ENCODE results near the gene GNAO1. TPM values are rescaled to one million over a fixed set of nuclear protein-coding genes. Genes with fewer than 3 reads are reported as not detected.

The GNAO1 gene
- total RNA-seq, 1 experiment from 2014 or later: not detected

DNA sequence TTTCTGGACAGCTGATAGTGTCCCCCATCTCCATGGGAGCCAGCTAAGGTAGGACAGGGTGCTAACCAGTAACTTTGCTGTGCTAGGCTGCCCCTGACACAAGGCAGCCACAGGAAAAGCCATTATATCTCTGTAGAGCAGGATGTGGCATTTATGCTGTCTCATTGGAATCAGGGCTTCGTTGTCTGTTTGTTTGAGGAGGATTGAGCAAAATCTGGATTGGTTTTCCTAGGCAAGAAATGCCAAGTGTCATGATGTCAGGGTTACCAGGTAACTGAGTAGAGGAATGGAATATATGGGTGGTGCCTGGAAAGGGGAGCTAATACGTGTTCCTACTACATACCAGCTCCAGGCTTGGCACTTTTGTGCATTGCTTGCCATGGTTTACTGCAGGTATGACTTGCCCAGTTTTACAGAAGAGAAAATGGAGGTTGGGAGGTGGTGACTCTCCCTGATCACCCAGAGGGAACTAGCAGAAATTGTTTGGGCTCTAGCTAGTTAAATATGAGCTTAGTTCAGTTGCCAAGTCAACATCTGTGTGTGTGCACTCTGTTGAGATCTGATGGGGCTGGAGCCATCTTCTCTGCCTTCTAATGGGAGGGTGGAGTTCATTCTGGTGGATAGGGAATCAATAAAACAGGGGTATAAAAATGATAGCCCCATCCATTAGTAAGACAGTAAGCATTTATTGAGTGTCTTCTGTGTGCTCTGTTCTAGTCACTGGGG, 33.9 kb downstream of the GNAO1 start:
- no peaks in the 10 kb centered on the region for H3K27me3 ChIP-seq (ENCODE audit: low read length)
- no peaks in the 10 kb centered on the region for H3K79me2 ChIP-seq (ENCODE audit: low read length)
- H2AFZ ChIP-seq (ENCODE audit: low read length): no peak overlapping the region
- TF ChIP-seq EZH2 (IDR thresholded peaks at IDR 0.05; ENCODE audit: low read length, unreplicated experiment) (no peak), EZH2phosphoT487 (IDR thresholded peaks at IDR 0.05; ENCODE audit: borderline replicate concordance, low read length) (no peak)
- TF ChIP-seq, protein P1, sequence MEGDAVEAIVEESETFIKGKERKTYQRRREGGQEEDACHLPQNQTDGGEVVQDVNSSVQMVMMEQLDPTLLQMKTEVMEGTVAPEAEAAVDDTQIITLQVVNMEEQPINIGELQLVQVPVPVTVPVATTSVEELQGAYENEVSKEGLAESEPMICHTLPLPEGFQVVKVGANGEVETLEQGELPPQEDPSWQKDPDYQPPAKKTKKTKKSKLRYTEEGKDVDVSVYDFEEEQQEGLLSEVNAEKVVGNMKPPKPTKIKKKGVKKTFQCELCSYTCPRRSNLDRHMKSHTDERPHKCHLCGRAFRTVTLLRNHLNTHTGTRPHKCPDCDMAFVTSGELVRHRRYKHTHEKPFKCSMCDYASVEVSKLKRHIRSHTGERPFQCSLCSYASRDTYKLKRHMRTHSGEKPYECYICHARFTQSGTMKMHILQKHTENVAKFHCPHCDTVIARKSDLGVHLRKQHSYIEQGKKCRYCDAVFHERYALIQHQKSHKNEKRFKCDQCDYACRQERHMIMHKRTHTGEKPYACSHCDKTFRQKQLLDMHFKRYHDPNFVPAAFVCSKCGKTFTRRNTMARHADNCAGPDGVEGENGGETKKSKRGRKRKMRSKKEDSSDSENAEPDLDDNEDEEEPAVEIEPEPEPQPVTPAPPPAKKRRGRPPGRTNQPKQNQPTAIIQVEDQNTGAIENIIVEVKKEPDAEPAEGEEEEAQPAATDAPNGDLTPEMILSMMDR (conservative IDR thresholded peaks at IDR 0.05; ENCODE audit: low read depth, low read length): no peak
- no peak overlapping the region for H3K27ac ChIP-seq (ENCODE audit: low read length)
- intact Hi-C loops (cut with micrococcal nuclease): no loop called here
- ATAC-seq (no peak), DNase-seq (no peak)
- no peak overlapping the region for H3K4me2 ChIP-seq (ENCODE audit: low read length)
- H3K36me3 ChIP-seq (ENCODE audit: low read depth, low read length): no peaks in the 10 kb centered on the region
- no peak overlapping the region for H3K9ac ChIP-seq (ENCODE audit: low read length)
- no peak overlapping the region for H3K4me3 ChIP-seq (ENCODE audit: low read length)
- ChIA-PET POLR2A (ENCODE audit: unreplicated experiment) (no interaction called here), CTCF (no interaction called here)
- H3K9me3 ChIP-seq (ENCODE audit: low read length): no peaks in the 10 kb centered on the region
- no peaks in the 10 kb centered on the region for H3F3A ChIP-seq (ENCODE audit: low read length, unreplicated experiment)
- BruUV-seq (replicated peaks): no TSS peak
- no peaks in the 10 kb centered on the region for H3K9me2 ChIP-seq (replicated peaks; ENCODE audit: low read length)
- no peaks in the 10 kb centered on the region for H4K20me1 ChIP-seq (ENCODE audit: low read length)
- H3K4me1 ChIP-seq (ENCODE audit: insufficient read depth, low read length): no peaks in the 10 kb centered on the region

DNA sequence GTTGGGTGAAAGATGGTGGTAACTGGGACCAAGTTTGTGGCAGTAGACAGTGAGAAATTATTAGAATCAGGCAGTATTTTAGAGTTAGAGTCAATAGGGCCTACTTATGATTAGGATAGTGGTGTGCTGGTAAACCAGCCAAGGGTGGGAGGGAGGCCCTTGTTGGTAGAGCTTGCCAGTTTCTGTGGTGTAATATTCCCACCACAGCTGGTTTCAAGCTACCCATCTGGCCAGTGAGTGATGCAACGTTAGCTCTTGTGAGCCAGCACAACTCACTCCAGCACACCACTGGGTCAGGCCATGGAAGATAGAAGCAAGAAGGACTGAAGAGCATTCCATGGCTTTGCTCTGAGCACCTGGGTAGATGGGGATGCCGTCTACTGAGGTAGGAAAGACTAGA, 34.9 kb downstream of the GNAO1 start:
- Histone ChIP-seq H3F3A (ENCODE audit: low read length, unreplicated experiment) (no peaks in the 10 kb centered on the region), H2AFZ (ENCODE audit: low read length) (no peak overlapping the region), H3K9ac (ENCODE audit: low read length) (no peak overlapping the region), H3K27ac (ENCODE audit: low read length) (no peak overlapping the region), H3K9me2 (replicated peaks; ENCODE audit: low read length) (no peaks in the 10 kb centered on the region), H3K9me3 (ENCODE audit: low read length) (no peaks in the 10 kb centered on the region), H4K20me1 (ENCODE audit: low read length) (no peaks in the 10 kb centered on the region), H3K27me3 (ENCODE audit: low read length) (peaks cover 5% of the 10 kb centered on the region; the same call in 1 of the 2 replicates), H3K4me1 (ENCODE audit: insufficient read depth, low read length) (no peaks in the 10 kb centered on the region), H3K4me2 (ENCODE audit: low read length) (no peak overlapping the region), H3K4me3 (ENCODE audit: low read length) (no peak overlapping the region), H3K79me2 (ENCODE audit: low read length) (no peaks in the 10 kb centered on the region), H3K36me3 (ENCODE audit: low read depth, low read length) (no peaks in the 10 kb centered on the region)
- intact Hi-C loops (cut with micrococcal nuclease): no loop called here
- CTCF ChIA-PET: no interaction called here
- no peak for DNase-seq
- POLR2A ChIA-PET (ENCODE audit: unreplicated experiment): no interaction called here
- no peak for ATAC-seq
- TF ChIP-seq, protein P1 (conservative IDR thresholded peaks at IDR 0.05; ENCODE audit: low read depth, low read length): no peak
- TF ChIP-seq EZH2phosphoT487 (IDR thresholded peaks at IDR 0.05; ENCODE audit: borderline replicate concordance, low read length): no peak
- TF ChIP-seq EZH2 (IDR thresholded peaks at IDR 0.05; ENCODE audit: low read length, unreplicated experiment): no peak
- no TSS peak for BruUV-seq (replicated peaks)

DNA sequence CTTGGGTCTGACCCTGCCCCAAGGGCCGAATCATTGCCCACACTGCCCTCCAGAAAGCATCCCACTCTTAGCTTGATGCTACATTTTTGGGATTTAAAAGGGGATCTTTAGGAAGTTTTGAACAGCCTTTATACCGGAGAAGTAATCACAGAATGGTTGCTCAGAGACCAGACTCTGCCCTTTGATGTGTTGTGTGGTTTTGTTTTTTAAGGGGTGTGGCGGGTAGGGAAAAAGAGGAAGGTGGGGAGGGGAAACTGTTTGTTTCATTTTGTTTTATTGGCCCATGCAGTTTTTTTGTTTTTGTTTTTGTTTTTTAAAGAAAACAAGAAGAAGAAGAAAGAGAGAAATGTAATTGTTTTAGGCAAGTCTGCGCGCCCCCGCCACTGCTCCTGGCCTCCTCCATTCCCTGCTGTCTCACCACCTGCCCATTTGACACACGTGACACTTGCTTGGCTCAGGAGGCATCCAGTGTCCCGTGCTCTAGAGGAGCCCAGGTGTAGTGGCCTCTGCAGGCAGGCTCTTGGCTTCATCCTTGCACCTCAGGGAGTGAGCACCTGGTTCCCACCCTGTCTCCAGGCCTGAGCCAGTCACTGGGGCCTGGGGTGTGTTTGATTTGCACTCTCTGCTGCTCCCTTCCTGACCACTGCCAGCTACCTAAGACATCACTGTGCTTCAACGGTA, 35.7 kb downstream of the GNAO1 start:
- peaks cover 5% of the 10 kb centered on the region; the same call in 1 of the 2 replicates for H3K27me3 ChIP-seq (ENCODE audit: low read length)
- no peak overlapping the region for H3K27ac ChIP-seq (ENCODE audit: low read length)
- no peaks in the 10 kb centered on the region for H4K20me1 ChIP-seq (ENCODE audit: low read length)
- ATAC-seq (no peak), DNase-seq (no peak)
- no peak overlapping the region for H2AFZ ChIP-seq (ENCODE audit: low read length)
- H3F3A ChIP-seq (ENCODE audit: low read length, unreplicated experiment): no peaks in the 10 kb centered on the region
- no TSS peak for BruUV-seq (replicated peaks)
- no peaks in the 10 kb centered on the region for H3K9me3 ChIP-seq (ENCODE audit: low read length)
- POLR2A ChIA-PET (ENCODE audit: unreplicated experiment): no interaction called here
- H3K79me2 ChIP-seq (ENCODE audit: low read length): no peaks in the 10 kb centered on the region
- intact Hi-C loops (cut with micrococcal nuclease): no loop called here
- CTCF ChIA-PET: no interaction called here
- H3K9me2 ChIP-seq (replicated peaks; ENCODE audit: low read length): no peaks in the 10 kb centered on the region
- H3K4me2 ChIP-seq (ENCODE audit: low read length): no peak overlapping the region
- no peaks in the 10 kb centered on the region for H3K4me1 ChIP-seq (ENCODE audit: insufficient read depth, low read length)
- TF ChIP-seq EZH2 (IDR thresholded peaks at IDR 0.05; ENCODE audit: low read length, unreplicated experiment) (no peak), EZH2phosphoT487 (IDR thresholded peaks at IDR 0.05; ENCODE audit: borderline replicate concordance, low read length) (no peak)
- TF ChIP-seq, protein P1 (conservative IDR thresholded peaks at IDR 0.05; ENCODE audit: low read depth, low read length): no peak
- no peak overlapping the region for H3K4me3 ChIP-seq (ENCODE audit: low read length)
- no peak overlapping the region for H3K9ac ChIP-seq (ENCODE audit: low read length)
- no peaks in the 10 kb centered on the region for H3K36me3 ChIP-seq (ENCODE audit: low read depth, low read length)

All from PC-3 (cell line).